RWPE1 (cell line): ENCODE data around the gene LRMDA.

ENCODE experiments used
- CTCF ChIA-PET: fragments of 350-600 bp; sonication (Branson Sonifier 250); formaldehyde crosslinking; extraction: SDS; loops from one replicate; lab custom pipeline; 2021; lab: Yijun Ruan, JAX
- POLR2A ChIA-PET: fragments of 400-600 bp; formaldehyde crosslinking; extraction: SDS; loops from one replicate; lab custom pipeline; 2020; ENCODE audit warnings: antibody characterized with exemption; ENCODE audit not compliant: low non-redundant PET; lab: Yijun Ruan, JAX
- DNase-seq: peaks from one replicate; pipeline ENCODE4 v3.0.0; 2012; ENCODE audit warnings: low spot score
- H3K27ac ChIP-seq: fragments of 450-650 bp; 2 replicates; pipeline ENCODE4 v1.5.1; 2017
- TF ChIP-seq, protein P1 (sequence below): fragments of 450-650 bp; conservative IDR thresholded peaks from 2 replicates; pipeline ENCODE4 v1.5.1; 2017; ENCODE audit warnings: low read depth, mild to moderate bottlenecking

Gene LRMDA

DNA sequence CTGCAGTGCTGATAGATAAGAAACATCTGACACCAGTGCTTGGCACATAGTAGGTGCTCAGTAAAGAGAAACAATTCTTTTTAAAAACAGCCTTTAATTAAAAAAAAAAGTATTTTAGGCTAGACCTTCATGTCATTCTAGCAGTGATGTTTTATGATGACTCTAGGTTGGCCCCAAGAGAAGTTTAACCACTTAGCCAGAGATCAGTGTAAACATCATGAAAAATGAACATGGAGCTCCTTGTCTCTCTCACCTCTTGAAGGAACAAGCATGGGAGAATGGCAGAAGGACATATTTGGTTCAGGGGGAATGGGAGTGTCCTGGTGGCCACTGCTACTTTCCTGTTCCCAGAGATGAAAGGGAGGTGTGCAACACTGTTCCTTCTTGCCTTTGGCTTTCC is 641.0 kb downstream of the LRMDA start:
- POLR2A ChIA-PET, result no interaction called here
- no peak for DNase-seq
- CTCF ChIA-PET, result no interaction called here
- TF ChIP-seq, protein P1, sequence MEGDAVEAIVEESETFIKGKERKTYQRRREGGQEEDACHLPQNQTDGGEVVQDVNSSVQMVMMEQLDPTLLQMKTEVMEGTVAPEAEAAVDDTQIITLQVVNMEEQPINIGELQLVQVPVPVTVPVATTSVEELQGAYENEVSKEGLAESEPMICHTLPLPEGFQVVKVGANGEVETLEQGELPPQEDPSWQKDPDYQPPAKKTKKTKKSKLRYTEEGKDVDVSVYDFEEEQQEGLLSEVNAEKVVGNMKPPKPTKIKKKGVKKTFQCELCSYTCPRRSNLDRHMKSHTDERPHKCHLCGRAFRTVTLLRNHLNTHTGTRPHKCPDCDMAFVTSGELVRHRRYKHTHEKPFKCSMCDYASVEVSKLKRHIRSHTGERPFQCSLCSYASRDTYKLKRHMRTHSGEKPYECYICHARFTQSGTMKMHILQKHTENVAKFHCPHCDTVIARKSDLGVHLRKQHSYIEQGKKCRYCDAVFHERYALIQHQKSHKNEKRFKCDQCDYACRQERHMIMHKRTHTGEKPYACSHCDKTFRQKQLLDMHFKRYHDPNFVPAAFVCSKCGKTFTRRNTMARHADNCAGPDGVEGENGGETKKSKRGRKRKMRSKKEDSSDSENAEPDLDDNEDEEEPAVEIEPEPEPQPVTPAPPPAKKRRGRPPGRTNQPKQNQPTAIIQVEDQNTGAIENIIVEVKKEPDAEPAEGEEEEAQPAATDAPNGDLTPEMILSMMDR, result no peak
- no peak overlapping the region for H3K27ac ChIP-seq

DNA sequence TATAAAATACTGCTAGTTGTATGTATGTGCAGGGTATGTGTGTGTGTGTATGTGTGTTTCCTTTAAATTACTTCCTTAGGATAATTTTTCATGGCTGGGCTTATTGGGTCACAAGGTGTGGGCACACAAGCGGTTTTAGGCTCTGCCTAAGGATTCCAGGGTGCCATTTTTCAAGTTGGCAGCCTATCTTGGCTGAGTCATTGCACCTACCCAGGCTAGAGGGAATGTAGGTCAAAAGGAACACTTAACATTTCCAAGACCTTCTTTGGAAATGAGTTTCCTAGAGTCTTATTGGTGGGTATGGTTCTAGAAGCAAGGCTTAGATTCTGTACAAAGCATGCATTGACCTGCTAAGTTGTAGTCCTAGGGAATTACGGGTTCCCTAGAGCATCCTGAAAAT is 642.1 kb downstream of the LRMDA start:
- H3K27ac ChIP-seq, result no peak overlapping the region
- DNase-seq, result no peak
- TF ChIP-seq, protein P1, result no peak
- ChIA-PET CTCF (no interaction called here), POLR2A (no interaction called here)

DNA sequence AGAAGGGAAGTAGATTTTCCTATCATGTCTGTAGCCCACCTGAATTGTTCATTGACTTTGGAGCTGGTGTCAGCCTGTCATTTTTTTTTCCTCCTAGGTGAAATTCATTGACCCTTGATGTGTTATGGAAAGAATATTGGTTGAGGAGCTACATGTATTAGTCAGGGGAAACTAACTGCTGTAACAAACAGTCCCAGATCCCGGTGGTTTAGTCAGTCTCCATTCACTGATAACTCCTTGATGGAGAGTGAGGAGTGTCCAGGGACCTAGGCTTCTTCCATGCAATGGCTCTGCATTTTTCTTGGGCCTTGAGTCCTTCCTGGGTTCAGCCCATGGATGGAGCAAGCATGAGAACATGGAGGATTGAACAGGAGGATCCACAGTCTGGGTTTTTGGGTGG is 643.2 kb downstream of the LRMDA start:
- TF ChIP-seq, protein P1, result no peak
- POLR2A ChIA-PET, result no interaction called here
- CTCF ChIA-PET, result no interaction called here
- H3K27ac ChIP-seq, result no peak overlapping the region
- DNase-seq, result no peak

DNA sequence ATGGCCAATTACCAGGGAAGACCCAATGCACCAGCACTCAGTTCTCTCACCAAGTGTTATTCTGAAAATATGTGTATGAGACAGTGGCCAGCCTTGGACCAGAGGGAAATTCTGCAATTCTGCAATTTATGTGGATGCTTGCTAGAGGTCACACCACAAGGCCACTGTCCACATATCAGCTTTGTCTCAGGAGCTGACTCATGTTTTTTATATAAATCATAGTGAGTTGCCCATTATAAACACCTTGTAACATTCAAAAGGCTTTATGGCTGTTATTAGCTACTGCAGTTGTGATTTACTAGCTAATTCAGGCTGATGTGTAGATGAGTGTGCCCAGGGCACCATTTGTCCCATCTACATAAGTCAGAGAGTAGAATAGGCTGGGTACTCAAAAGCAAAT is 649.0 kb downstream of the LRMDA start:
- DNase-seq, result no peak
- CTCF ChIA-PET, result no interaction called here
- H3K27ac ChIP-seq, result no peak overlapping the region
- TF ChIP-seq, protein P1, result no peak
- POLR2A ChIA-PET, result no interaction called here

DNA sequence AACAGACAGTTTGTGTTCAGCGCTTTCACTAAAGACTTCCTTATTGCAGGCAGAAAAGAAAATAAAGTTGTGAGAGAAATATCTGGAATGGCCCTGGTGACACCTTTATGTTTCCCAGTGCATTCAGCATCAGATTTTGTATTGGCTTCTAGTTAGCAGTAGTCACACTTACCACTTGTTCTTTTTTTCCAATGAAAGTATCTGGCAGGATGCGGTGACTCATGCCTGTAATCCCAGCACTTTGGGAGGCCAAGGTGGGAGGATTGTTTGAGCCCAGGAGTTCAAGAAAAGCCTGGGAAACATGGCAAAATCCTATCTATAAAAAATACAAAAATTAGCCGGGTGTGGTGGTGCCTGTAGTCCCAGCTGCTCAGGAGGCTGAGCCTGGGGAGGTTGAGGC is 649.6 kb downstream of the LRMDA start:
- TF ChIP-seq, protein P1, result no peak
- no peak for DNase-seq
- H3K27ac ChIP-seq, result no peak overlapping the region
- POLR2A ChIA-PET, result no interaction called here
- CTCF ChIA-PET, result no interaction called here

DNA sequence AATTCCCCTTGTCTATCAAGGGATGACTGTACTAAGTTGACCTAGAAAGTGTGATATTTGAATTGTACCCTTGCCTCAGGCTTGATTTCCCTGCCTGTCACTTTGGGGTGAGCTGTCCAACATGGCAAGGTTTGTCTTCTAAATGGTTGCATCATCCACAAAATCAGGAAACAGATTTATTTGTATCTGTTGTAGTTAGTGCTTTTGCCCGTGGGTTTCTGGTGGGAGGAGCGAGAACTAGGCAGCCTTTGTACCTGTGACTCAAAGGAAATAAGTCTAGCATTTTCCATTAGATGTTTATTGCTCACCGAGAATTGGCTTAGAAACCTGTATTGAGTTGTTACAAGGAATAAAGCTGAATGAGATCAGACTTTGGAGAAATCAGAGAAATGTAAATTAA is 650.8 kb downstream of the LRMDA start:
- no peak overlapping the region for H3K27ac ChIP-seq
- TF ChIP-seq, protein P1, result no peak
- ChIA-PET CTCF (no interaction called here), POLR2A (no interaction called here)
- no peak for DNase-seq

DNA sequence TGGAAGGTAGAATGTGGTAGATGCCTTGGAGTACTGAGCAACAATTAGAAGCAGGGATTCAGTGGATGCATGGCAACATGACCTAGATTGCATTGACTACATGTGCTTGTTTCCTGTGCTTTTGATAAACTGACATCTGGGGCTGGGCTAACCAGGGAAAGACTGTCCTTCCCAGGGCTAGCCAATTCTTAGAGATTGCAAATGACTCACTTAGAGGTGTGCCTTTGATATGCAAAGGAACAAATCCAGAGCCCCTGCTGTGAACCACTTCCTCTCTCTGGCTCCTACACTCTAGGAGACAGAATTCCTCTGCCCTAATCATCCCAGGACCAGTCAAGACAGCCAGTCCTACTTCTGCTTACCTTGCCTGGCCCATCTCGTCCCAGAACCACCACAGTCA is 651.5 kb downstream of the LRMDA start:
- TF ChIP-seq, protein P1, result no peak
- ChIA-PET POLR2A (no interaction called here), CTCF (no interaction called here)
- no peak overlapping the region for H3K27ac ChIP-seq
- DNase-seq, result no peak
